Psoas muscle (tissue), 8 donors: ENCODE data around the gene ANP32A. TPM values are rescaled to one million over a fixed set of nuclear protein-coding genes. Genes with fewer than 3 reads are reported as not detected.

Experiments used
- ATAC-seq, 4 donors: fragments of 200-7000 bp; cut with Tn5 transposase; one replicate each; pipeline ENCODE4 v1.9.1; 2020; ENCODE audit warnings: moderate library complexity in 3 of 4, mild to moderate bottlenecking in 2 of 4
- DNase-seq, 2 donors: peaks; one replicate each; pipeline ENCODE4 v3.0.0-alpha.2; 2020
- H3K27ac ChIP-seq: fragments of 200-600 bp; one replicate; pipeline ENCODE4 v1.8.0; 2022
- H3K27me3 ChIP-seq, 3 donors: fragments of 200-600 bp in 1 of 3; one replicate each; pipeline versions ENCODE4 v1.6.1 to v1.8.0; 2013 to 2022; ENCODE audit warnings: low read length in 2 of 3, mild to moderate bottlenecking in 2 of 3, moderate library complexity in 1 of 3; ENCODE audit not compliant: insufficient read depth in 3 of 3
- H3K36me3 ChIP-seq, 2 donors: fragments of 200-600 bp in 1 of 2; one replicate each; pipeline versions ENCODE4 v1.6.1 to v1.8.0; 2013 to 2022; ENCODE audit warnings: low read depth in 1 of 2, mild to moderate bottlenecking in 1 of 2, moderate library complexity in 1 of 2; ENCODE audit not compliant: insufficient read depth in 1 of 2
- H3K4me1 ChIP-seq: fragments of 200-600 bp; one replicate; pipeline ENCODE4 v1.8.0; 2022
- H3K4me3 ChIP-seq: fragments of 200-600 bp; one replicate; pipeline ENCODE4 v1.8.0; 2022; ENCODE audit warnings: mild to moderate bottlenecking
- H3K9me3 ChIP-seq: fragments of 200-600 bp; one replicate; pipeline ENCODE4 v1.8.0; 2022
- CTCF ChIP-seq: fragments of 200-600 bp; IDR thresholded peaks from one replicate; pipeline ENCODE4 v1.8.0; 2022; ENCODE audit warnings: antibody characterized with exemption
- WGBS, 3 donors: extraction: QIAGEN DNeasy Blood & Tissue Kit; methylation state at CpG; one replicate each; pipeline versions ENCODE4 v1.1.6 to v1.1.7; 2013; 5-methylcytosine and 5-hydroxymethylcytosine counted together
- intact Hi-C, 2 donors: fragments of 100-400 bp; cut with DNase I; formaldehyde crosslinking; loops; one replicate each; pipeline versions ENCODE4 v1.11.0 to v1.14.2; 2022
- polyA plus RNA-seq, 3 donors: library from polyadenylated mRNA; stranded (reverse); fragments of 200-250 nt; gene quantifications; one replicate each; pipeline ENCODE4 v1.2.3, GENCODE V29; 2013
- total RNA-seq, 4 donors: library from RNA; stranded (reverse); fragmentation: NEBNext Ultra II Directional in 2 of 4; extraction: Animal tissue kit (Norgen Biotek cat#: 25700) in 2 of 4; gene quantifications; one replicate each; pipeline versions ENCODE4 v1.2.1 to v1.2.4, GENCODE V29; 2021 to 2023
- donor health status: healthy with polysubstance abuse.
- donor health status: DM: no; HTN: no; CAD: no; lungs with moderate emphysema.
- donor health status: Bipolar disorder and iron deficiency.
- donor health status: healthy.
- donor health status: DM: yes; HTN: yes; CAD: no.
- donor health status: DM: no; HTN: no; CAD: no.
- donor health status: DM: no; HTN: no; CAD: no.
- donor health status: DM: yes; HTN: yes; CAD: no.

Gene ANP32A
- total and polyA plus RNA-seq, 7 donors = 56.7 to 98.2 (median 83.7) TPM

GRCh38 chr15:68798346-68799094 is 22.2 kb downstream of the ANP32A start:
- Histone ChIP-seq H3K4me3 (no peak overlapping the region), H3K4me1 (peaks cover 51% of the 10 kb centered on the region), H3K27ac (peak overlapping the region; percentile 40), H3K9me3 (no peaks in the 10 kb centered on the region), H3K27me3 (no peaks in the 10 kb centered on the region), H3K36me3 (no peaks in the 10 kb centered on the region)
- no peak for TF ChIP-seq CTCF
- DNase-seq (no peak), ATAC-seq (no peak)
- 66 to 77% (median 74%) methylated on average over 9 of the region's 9 CpGs for WGBS, 3 donors
- intact Hi-C loops = no loop called here

GRCh38 chr15:68797599-68798345 is 22.9 kb downstream of the ANP32A start:
- 37 to 52% (median 52%) methylated on average over 6 of the region's 6 CpGs for WGBS, 3 donors
- Histone ChIP-seq H3K4me3 (no peak overlapping the region), H3K36me3 (no peaks in the 10 kb centered on the region), H3K27me3 (no peaks in the 10 kb centered on the region), H3K9me3 (no peaks in the 10 kb centered on the region), H3K4me1 (peaks cover 59% of the 10 kb centered on the region), H3K27ac (peak overlapping the region; percentile 40)
- intact Hi-C loops = no loop called here
- ATAC-seq (no peak), DNase-seq (no peak)
- TF ChIP-seq CTCF = no peak

GRCh38 chr15:68797191-68797590 is 23.5 kb downstream of the ANP32A start:
- intact Hi-C loops = no loop called here
- no peak for DNase-seq
- Histone ChIP-seq H3K27me3 (no peaks in the 10 kb centered on the region), H3K4me3 (no peak overlapping the region), H3K4me1 (peaks cover 65% of the 10 kb centered on the region), H3K9me3 (no peaks in the 10 kb centered on the region), H3K36me3 (no peaks in the 10 kb centered on the region), H3K27ac (no peak overlapping the region)
- no peak for TF ChIP-seq CTCF
- WGBS, 3 donors = 56 to 58% (median 56%) methylated on average over 3 of the region's 3 CpGs
- ATAC-seq = no peak

- Histone ChIP-seq H3K27me3 (no peaks in the 10 kb centered on the region), H3K27ac (peak overlapping the region; percentile 83), H3K9me3 (no peaks in the 10 kb centered on the region), H3K36me3 (no peaks in the 10 kb centered on the region), H3K4me3 (no peak overlapping the region), H3K4me1 (peaks cover 71% of the 10 kb centered on the region)
- WGBS, 3 donors = 84 to 91% (median 86%) methylated on average over 6 of the region's 6 CpGs
- no peak for ATAC-seq
- TF ChIP-seq CTCF = no peak
- intact Hi-C loops = no loop called here
- no peak for DNase-seq
Observed at GRCh38 chr15:68796576-68796975, 24.1 kb downstream of the ANP32A start.
